Right lobe of liver (tissue), 4 donors: ENCODE data around the gene ZNF467.

Experiments used
- POLR2A ChIP-seq: fragments of 450-650 bp; IDR thresholded peaks from one replicate; pipeline ENCODE4 v1.6.1; 2017; ENCODE audit warnings: antibody characterized with exemption, mild to moderate bottlenecking
- TF ChIP-seq, protein P1 (sequence below), 4 donors: fragments of 200-600 bp in 3 of 4; fragments of 450-650 bp in 1 of 4; IDR thresholded peaks; one replicate each; pipeline versions ENCODE4 v1.5.1 to v1.8.0; 2016 to 2022; ENCODE audit warnings: antibody characterized with exemption in 4 of 4, mild to moderate bottlenecking in 2 of 4
- donor health status: DM: no; HTN: no; CAD: no.
- donor health status: DM: no; HTN: no; CAD: no.
- donor health status: DM: no; HTN: yes; CAD: no.

DNA sequence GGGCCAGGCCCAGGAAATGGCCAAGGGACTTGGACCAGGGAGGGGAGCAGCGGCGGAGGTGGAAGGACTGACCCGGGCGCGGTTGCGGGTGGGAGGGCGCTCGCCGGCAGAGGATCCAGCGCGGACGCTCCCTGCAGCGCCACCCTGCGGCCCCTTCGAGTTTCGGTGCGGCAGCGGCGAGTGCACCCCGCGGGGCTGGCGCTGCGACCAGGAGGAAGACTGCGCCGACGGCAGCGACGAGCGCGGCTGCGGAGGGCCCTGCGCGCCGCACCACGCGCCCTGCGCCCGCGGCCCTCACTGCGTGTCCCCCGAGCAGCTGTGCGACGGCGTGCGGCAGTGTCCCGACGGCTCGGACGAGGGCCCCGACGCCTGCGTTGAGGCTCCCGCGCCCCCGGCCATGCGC, 16.8 kb upstream of the ZNF467 start:
- TF ChIP-seq, protein P1, sequence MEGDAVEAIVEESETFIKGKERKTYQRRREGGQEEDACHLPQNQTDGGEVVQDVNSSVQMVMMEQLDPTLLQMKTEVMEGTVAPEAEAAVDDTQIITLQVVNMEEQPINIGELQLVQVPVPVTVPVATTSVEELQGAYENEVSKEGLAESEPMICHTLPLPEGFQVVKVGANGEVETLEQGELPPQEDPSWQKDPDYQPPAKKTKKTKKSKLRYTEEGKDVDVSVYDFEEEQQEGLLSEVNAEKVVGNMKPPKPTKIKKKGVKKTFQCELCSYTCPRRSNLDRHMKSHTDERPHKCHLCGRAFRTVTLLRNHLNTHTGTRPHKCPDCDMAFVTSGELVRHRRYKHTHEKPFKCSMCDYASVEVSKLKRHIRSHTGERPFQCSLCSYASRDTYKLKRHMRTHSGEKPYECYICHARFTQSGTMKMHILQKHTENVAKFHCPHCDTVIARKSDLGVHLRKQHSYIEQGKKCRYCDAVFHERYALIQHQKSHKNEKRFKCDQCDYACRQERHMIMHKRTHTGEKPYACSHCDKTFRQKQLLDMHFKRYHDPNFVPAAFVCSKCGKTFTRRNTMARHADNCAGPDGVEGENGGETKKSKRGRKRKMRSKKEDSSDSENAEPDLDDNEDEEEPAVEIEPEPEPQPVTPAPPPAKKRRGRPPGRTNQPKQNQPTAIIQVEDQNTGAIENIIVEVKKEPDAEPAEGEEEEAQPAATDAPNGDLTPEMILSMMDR (IDR thresholded peaks at IDR 0.05): peak in 3 of 4 donors; percentile 14 to 28 (median 25)
- no peak for TF ChIP-seq POLR2A
